Measurements from ENCODE around the gene WNK2.

Gene WNK2

GRCh38 chr9:93218671-93219420, 34.9 kb downstream of the WNK2 start:
- no peak for DNase-seq

- DNase-seq: no peak
Measured at GRCh38 chr9:93219692-93220091, 35.8 kb downstream of the WNK2 start.

- DNase-seq: no peak
Measured at GRCh38 chr9:93220627-93221026, 36.7 kb downstream of the WNK2 start.

- DNase-seq: no peak
Measured at GRCh38 chr9:93221044-93221443, 37.1 kb downstream of the WNK2 start.

GRCh38 chr9:93222890-93223259, 38.9 kb downstream of the WNK2 start:
- DNase-seq: peak in 1 of 2 donors; percentile 9

- peak in 1 of 2 donors; percentile 54 for DNase-seq
Measured at GRCh38 chr9:93223260-93224180, 39.6 kb downstream of the WNK2 start.

GRCh38 chr9:93224591-93224990, 40.7 kb downstream of the WNK2 start:
- peak in 1 of 2 donors; percentile 12 for DNase-seq

- DNase-seq: peak; percentile 44 to 53
Measured at GRCh38 chr9:93225417-93225816, 41.5 kb downstream of the WNK2 start.

GRCh38 chr9:93225892-93226291, 42.0 kb downstream of the WNK2 start:
- DNase-seq: no peak

- DNase-seq: no peak
Measured at GRCh38 chr9:93226819-93227218, 42.9 kb downstream of the WNK2 start.

GRCh38 chr9:93228030-93228429, 44.1 kb downstream of the WNK2 start:
- DNase-seq: no peak

GRCh38 chr9:93228453-93228852, 44.5 kb downstream of the WNK2 start:
- DNase-seq: no peak

- no peak for DNase-seq
Measured at GRCh38 chr9:93229636-93230035, 45.7 kb downstream of the WNK2 start.

GRCh38 chr9:93230185-93230584, 46.2 kb downstream of the WNK2 start:
- no peak for DNase-seq

- DNase-seq: no peak
Measured at GRCh38 chr9:93230601-93231000, 46.7 kb downstream of the WNK2 start.

GRCh38 chr9:93231121-93231694, 47.3 kb downstream of the WNK2 start:
- peak; percentile 85 to 93 for DNase-seq

GRCh38 chr9:93231716-93232115, 47.8 kb downstream of the WNK2 start:
- no peak for DNase-seq

GRCh38 chr9:93232388-93232960, 48.5 kb downstream of the WNK2 start:
- no peak for DNase-seq

- no peak for DNase-seq
Measured at GRCh38 chr9:93233033-93233432, 49.1 kb downstream of the WNK2 start.

- DNase-seq: no peak
Measured at GRCh38 chr9:93234600-93234999, 50.7 kb downstream of the WNK2 start.

- DNase-seq: no peak
Measured at GRCh38 chr9:93235300-93235960, 51.5 kb downstream of the WNK2 start.

GRCh38 chr9:93236541-93237206, 52.7 kb downstream of the WNK2 start:
- no peak for DNase-seq
